SK-N-SH treated with all-trans-retinoic acid at 6 μM for 48 hours (cell line): Measurements from ENCODE around the gene SFXN5.

Experiments used
- ATAC-seq: fragments of 200-7000 bp; cut with Tn5 transposase; 3 replicates; pipeline ENCODE4 v1.9.1; 2020; ENCODE audit warnings: mild to moderate bottlenecking, moderate library complexity
- ARNTL ChIP-seq: fragments of 450-650 bp; formaldehyde crosslinking; IDR thresholded peaks from 2 replicates; pipeline ENCODE4 v1.5.0; 2020; ENCODE audit warnings: low read depth, mild to moderate bottlenecking, moderate library complexity, borderline replicate concordance
- BACH2 ChIP-seq: fragments of 250-450 bp; sonication (Bioruptor Pico); IDR thresholded peaks from 2 replicates; pipeline ENCODE4 v1.9.0; 2021; ENCODE audit warnings: mild to moderate bottlenecking, borderline replicate concordance
- CREB5 ChIP-seq: fragments of 250-450 bp; sonication (Bioruptor Pico); IDR thresholded peaks from 2 replicates; pipeline ENCODE4 v1.5.1; 2020; ENCODE audit warnings: low read depth, mild to moderate bottlenecking, moderate library complexity
- CSDC2 ChIP-seq: fragments of 250-450 bp; sonication (Bioruptor Pico); IDR thresholded peaks from 2 replicates; pipeline ENCODE4 v1.5.0; 2020; ENCODE audit warnings: mild to moderate bottlenecking, moderate library complexity
- CSRNP3 ChIP-seq: fragments of 250-450 bp; sonication (Bioruptor Pico); IDR thresholded peaks from 2 replicates; pipeline ENCODE4 v1.5.1; 2021; ENCODE audit warnings: mild to moderate bottlenecking, moderate library complexity
- ESRRG ChIP-seq: fragments of 250-450 bp; sonication (Bioruptor Pico); IDR thresholded peaks from 2 replicates; pipeline ENCODE4 v1.6.1; 2021; ENCODE audit warnings: mild to moderate bottlenecking
- GLIS3 ChIP-seq: fragments of 250-450 bp; sonication (Bioruptor Pico); IDR thresholded peaks from 2 replicates; pipeline ENCODE4 v1.5.0; 2020; ENCODE audit warnings: mild to moderate bottlenecking, moderate library complexity
- ISL1 ChIP-seq: fragments of 250-450 bp; sonication (Bioruptor Pico); IDR thresholded peaks from 2 replicates; pipeline ENCODE4 v2.1.2; 2022; ENCODE audit warnings: mild to moderate bottlenecking, moderate library complexity
- OSR1 ChIP-seq: fragments of 250-450 bp; sonication (Bioruptor Pico); IDR thresholded peaks from 2 replicates; pipeline ENCODE4 v1.8.0; 2022; ENCODE audit warnings: moderate library complexity, mild to moderate bottlenecking, inconsistent platforms
- PPARA ChIP-seq: fragments of 250-450 bp; sonication (Bioruptor Pico); IDR thresholded peaks from 2 replicates; pipeline ENCODE4 v1.5.0; 2020; ENCODE audit warnings: mild to moderate bottlenecking, borderline replicate concordance
- RARB ChIP-seq: fragments of 250-450 bp; sonication (Bioruptor Pico); IDR thresholded peaks from 2 replicates; pipeline ENCODE4 v1.8.0; 2021; ENCODE audit warnings: mild to moderate bottlenecking, moderate library complexity
- SNAI2 ChIP-seq: fragments of 250-450 bp; sonication (Bioruptor Pico); IDR thresholded peaks from 2 replicates; pipeline ENCODE4 v1.5.0; 2020; ENCODE audit warnings: mild to moderate bottlenecking, moderate library complexity
- TCF4 ChIP-seq: fragments of 250-450 bp; sonication (Bioruptor Pico); IDR thresholded peaks from 2 replicates; pipeline ENCODE4 v1.8.0; 2021; ENCODE audit warnings: mild to moderate bottlenecking, moderate library complexity, borderline replicate concordance
- TOX ChIP-seq: fragments of 250-450 bp; sonication (Bioruptor Pico); IDR thresholded peaks from 2 replicates; pipeline ENCODE4 v1.8.0; 2021; ENCODE audit warnings: mild to moderate bottlenecking, moderate library complexity, borderline replicate concordance
- ZC3H10 ChIP-seq: fragments of 250-450 bp; sonication (Bioruptor Pico); IDR thresholded peaks from 2 replicates; pipeline ENCODE4 v1.5.1; 2021; ENCODE audit warnings: mild to moderate bottlenecking, moderate library complexity
- ZFP3 ChIP-seq: fragments of 250-450 bp; sonication (Bioruptor Pico); IDR thresholded peaks from 2 replicates; pipeline ENCODE4 v1.5.0; 2020; ENCODE audit warnings: mild to moderate bottlenecking, moderate library complexity
- ZFP30 ChIP-seq: fragments of 450-650 bp; formaldehyde crosslinking; IDR thresholded peaks from 2 replicates; pipeline ENCODE4 v1.5.0; 2022; ENCODE audit warnings: mild to moderate bottlenecking, moderate library complexity
- ZNF565 ChIP-seq: fragments of 450-650 bp; formaldehyde crosslinking; conservative IDR thresholded peaks from 2 replicates; pipeline ENCODE4 v1.5.0; 2020; ENCODE audit warnings: low read depth, mild to moderate bottlenecking, moderate library complexity
- ZNF70 ChIP-seq: fragments of 450-650 bp; formaldehyde crosslinking; IDR thresholded peaks from 2 replicates; pipeline ENCODE4 v1.5.0; 2020; ENCODE audit warnings: mild to moderate bottlenecking, moderate library complexity
- ZNF8 ChIP-seq: fragments of 450-650 bp; formaldehyde crosslinking; IDR thresholded peaks from 2 replicates; pipeline ENCODE4 v1.5.0; 2020; ENCODE audit warnings: mild to moderate bottlenecking, moderate library complexity

Gene SFXN5

GRCh38 chr2:72921088-72921851, 150.2 kb downstream of the SFXN5 start:
- no peak for ATAC-seq
- no peak for TF ChIP-seq CSDC2
- TF ChIP-seq GLIS3 (CRISPR knock-in tag), result no peak
- no peak for TF ChIP-seq RARB
- no peak for TF ChIP-seq OSR1
- no peak for TF ChIP-seq TCF4
- no peak for TF ChIP-seq CSRNP3 (CRISPR knock-in tag)
- no peak for TF ChIP-seq PPARA (CRISPR knock-in tag)

GRCh38 chr2:72920318-72921087, 151.0 kb downstream of the SFXN5 start:
- TF ChIP-seq ZC3H10, result no peak
- TF ChIP-seq, all 23 proteins: peak for 0
- peak; percentile 22 for ATAC-seq

- TF ChIP-seq ZNF8 (CRISPR knock-in tag) (no peak), TOX (CRISPR knock-in tag) (no peak), ZFP3 (no peak), SNAI2 (CRISPR knock-in tag) (no peak)
These were observed 151.8 kb downstream of the SFXN5 start for GRCh38 chr2:72919414-72920317.

GRCh38 chr2:72917877-72918553, 153.5 kb downstream of the SFXN5 start:
- peak; percentile 7; the same call in 2 of the 3 replicates for ATAC-seq
- TF ChIP-seq ARNTL, result no peak
- TF ChIP-seq TOX (CRISPR knock-in tag), result no peak
- TF ChIP-seq TCF4, result no peak
- no peak for TF ChIP-seq ISL1 (CRISPR knock-in tag)
- TF ChIP-seq OSR1, result no peak
- no peak for TF ChIP-seq GLIS3 (CRISPR knock-in tag)
- no peak for TF ChIP-seq CREB5
- TF ChIP-seq ZNF8 (CRISPR knock-in tag), result no peak
- TF ChIP-seq ZNF565 (CRISPR knock-in tag), result no peak
- no peak for TF ChIP-seq ZFP30
- no peak for TF ChIP-seq ZFP3
- TF ChIP-seq SNAI2 (CRISPR knock-in tag), result no peak
- no peak for TF ChIP-seq ZNF70
- no peak for TF ChIP-seq BACH2 (CRISPR knock-in tag)
- TF ChIP-seq PPARA (CRISPR knock-in tag), result no peak

More at GRCh38 chr2:72919414-72920317, 151.8 kb downstream of the SFXN5 start:
- ATAC-seq, result 0 out of 3 replicates have a peak, but pooled peaks have one; percentile 1

- ATAC-seq, result peak; percentile 2; the same call in 1 of the 3 replicates
- TF ChIP-seq ESRRG, result no peak
- TF ChIP-seq TOX (CRISPR knock-in tag), result no peak
- TF ChIP-seq ZFP30, result no peak
- TF ChIP-seq BACH2 (CRISPR knock-in tag), result no peak
- no peak for TF ChIP-seq ZNF70
- no peak for TF ChIP-seq SNAI2 (CRISPR knock-in tag)
- TF ChIP-seq ZNF8 (CRISPR knock-in tag), result no peak
- no peak for TF ChIP-seq CREB5
- TF ChIP-seq ZNF565 (CRISPR knock-in tag), result no peak
- no peak for TF ChIP-seq ISL1 (CRISPR knock-in tag)
- no peak for TF ChIP-seq PPARA (CRISPR knock-in tag)
- no peak for TF ChIP-seq ZFP3
- no peak for TF ChIP-seq RARB
These were observed 154.2 kb downstream of the SFXN5 start, which contains the start of gene EMX1 for GRCh38 chr2:72917138-72917876. TSS of gene EMX1 (plus strand) at chr2:72917519. CDS start at chr2:72917853, 334 bp downstream.
